Measurements from ENCODE around the gene FRMPD4.
"Not testable (repeated sequence)": the region's sequence is repeated elsewhere in the genome, so short reads cannot be mapped to it uniquely, and the experiment has no call there.

FRMPD4 gene

DNA sequence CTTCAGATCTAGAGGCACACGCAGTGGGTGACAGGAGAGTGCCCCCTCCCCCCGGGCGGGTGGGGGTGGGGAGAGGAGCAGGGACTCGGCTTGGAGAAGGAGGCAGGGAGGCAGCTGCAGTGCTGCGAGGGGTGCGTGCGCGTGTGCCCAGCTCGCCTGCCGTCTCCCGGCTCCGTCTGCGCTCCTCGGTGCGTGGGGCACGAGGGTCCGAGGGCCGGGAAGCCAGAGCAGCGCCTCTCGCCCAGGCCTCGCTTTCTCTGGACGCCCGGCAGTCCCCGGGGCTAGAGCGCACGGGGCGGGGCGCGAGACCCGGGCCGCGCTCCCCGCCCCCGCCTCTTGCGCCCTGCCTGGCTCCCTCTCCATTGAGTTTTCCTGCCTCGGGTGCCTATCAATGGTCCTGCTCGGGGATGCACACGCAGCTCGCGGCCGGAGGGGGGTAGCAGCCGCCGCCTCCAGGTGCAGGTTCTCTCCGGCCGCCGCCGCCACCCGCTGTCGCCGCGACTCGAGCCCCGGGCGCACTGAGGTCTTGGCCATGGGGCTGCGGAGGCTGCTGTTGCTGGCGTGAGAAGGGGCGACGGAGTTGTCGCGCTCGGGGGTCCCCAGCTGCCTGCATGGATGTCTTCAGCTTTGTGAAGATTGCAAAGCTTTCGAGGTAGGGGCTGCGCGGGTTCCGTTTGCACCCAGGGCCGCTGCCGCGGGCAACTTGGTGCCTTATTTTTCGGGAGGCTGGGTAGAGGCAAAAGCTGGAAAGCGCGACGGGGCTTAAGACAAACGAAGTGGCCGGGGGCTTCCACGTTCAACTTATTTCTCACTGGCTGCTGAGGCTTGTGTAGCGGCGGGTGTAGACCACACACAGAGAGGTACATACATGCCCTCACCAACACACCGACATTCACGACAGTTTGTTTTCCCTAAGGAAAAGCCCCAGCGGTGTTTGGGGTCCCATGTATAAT, at the start of gene FRMPD4:
FRMPD4 (plus strand) TSS at position 113 of the 953 bp plus-strand sequence; CDS start at position 612, 499 bp downstream.
- DNase-seq = peak; percentile 36

GRCh38 chrX:12089740-12090139, 48.5 kb upstream of the FRMPD4 start:
- no peak for DNase-seq

DNA sequence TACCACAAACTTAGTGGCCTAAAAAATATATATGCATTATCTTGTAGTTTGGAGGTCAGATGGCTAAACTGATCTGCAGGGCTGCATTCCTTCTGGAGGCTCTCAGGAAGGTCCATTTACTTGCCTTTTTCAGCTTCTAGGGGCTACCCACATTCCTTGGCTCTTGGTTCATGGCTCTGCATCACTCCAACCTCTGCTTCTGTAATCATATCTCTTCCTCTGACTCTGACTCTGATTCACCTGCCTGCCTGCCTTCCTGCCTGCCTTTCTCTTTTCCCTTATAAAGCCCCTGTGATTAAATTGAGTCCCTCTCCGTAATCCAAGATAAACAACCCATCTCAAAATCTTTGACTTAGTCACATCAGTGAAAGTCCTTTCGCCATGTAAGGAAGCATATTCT, 25.0 kb upstream of the FRMPD4 start:
- no peak for DNase-seq

GRCh38 chrX:12115377-12115776, 22.9 kb upstream of the FRMPD4 start:
- DNase-seq = no peak

- DNase-seq = no peak
These were observed 20.1 kb upstream of the FRMPD4 start for GRCh38 chrX:12118134-12118533.

- DNase-seq = no peak
These were observed 10.3 kb upstream of the FRMPD4 start for GRCh38 chrX:12128017-12128416.

- DNase-seq = no peak
These were observed 317 bp upstream of the FRMPD4 start for GRCh38 chrX:12137951-12138360.

GRCh38 chrX:12139934-12140611, 1.8 kb downstream of the FRMPD4 start:
- peak; percentile 36 for DNase-seq

- no peak for DNase-seq
These were observed 3.2 kb downstream of the FRMPD4 start for GRCh38 chrX:12141511-12141910.

DNA sequence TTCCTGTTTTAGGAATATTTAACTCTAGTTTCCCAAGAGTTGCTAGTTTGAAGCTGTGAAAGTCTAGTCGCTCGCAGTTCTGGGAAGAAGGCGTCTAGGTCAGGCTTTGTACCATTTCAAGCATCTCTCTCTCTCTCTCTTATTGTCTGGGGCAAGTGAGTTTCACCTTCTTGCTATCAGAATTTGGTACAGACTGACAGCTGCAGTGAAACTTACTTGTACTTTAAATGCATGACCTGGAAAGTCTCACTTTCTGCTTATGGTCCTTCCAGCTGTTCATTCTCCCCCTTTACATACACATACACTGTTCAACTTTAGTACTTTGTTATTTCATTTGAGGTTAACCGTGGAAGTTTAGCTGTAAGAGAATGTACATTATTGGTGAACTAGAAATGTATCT, 4.4 kb downstream of the FRMPD4 start:
- no peak for DNase-seq

- DNase-seq = no peak
These were observed 7.1 kb downstream of the FRMPD4 start for GRCh38 chrX:12145402-12145801.

GRCh38 chrX:12149670-12150407, 11.6 kb downstream of the FRMPD4 start:
- DNase-seq = no peak

DNA sequence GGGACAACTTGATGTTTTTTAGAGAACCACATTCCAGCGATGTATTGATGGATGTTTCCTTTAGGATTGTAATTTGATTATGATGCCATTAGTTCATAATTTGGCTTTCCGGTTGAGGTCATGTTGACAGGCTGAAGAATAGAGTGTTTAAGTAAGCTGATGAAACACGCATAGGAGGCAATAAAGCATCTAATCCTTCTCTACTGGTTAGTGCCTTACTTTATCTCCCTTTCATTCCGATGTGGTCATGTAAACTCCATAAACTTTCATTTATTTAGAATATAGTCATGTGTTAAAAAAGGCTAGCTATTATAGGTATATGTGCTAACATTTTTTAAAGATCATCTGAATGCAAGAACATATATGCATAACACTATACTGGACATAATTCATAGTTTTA, 15.0 kb downstream of the FRMPD4 start:
- DNase-seq = no peak

DNA sequence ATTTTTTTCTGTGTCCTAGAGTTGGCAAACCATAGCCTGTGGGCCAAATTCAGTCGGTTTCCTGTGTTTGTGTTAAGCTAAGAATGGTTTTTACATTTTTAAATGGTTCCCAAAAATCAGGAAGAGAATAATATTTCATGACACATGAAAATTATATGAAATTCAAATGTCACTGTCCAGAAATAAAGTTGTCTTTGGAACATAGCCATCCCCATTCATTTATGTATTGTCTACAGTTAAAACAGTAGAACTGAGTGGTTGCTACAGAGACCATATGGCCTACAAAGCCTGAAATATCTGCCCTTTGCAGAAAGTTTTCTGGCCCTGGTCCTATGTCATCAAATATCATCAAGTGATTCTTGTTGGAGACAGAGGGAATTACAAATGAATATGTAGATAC, 15.5 kb downstream of the FRMPD4 start:
- DNase-seq = no peak

- DNase-seq = no peak
These were observed 21.5 kb downstream of the FRMPD4 start for GRCh38 chrX:12159799-12160198.

- DNase-seq = no peak
These were observed 24.1 kb downstream of the FRMPD4 start for GRCh38 chrX:12162420-12162819.

DNA sequence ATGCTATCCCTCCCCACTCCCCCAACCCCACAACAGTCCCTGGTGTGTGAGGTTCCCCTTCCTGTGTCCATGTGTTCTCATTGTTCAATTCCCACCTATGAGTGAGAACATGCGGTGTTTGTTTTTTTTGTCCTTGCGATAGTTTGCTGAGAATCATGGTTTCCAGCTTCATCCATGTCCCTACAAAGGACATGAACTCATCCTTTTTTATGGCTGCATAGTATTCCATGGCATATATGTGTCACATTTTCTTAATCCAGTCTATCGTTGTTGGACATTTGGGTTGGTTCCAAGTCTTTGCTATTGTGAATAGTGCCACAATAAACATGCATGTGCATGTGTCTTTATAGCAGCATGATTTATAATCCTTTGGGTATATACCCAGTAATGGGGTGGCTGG, 25.9 kb downstream of the FRMPD4 start:
- not testable (repeated sequence) for DNase-seq

- DNase-seq = no peak
These were observed 32.5 kb downstream of the FRMPD4 start for GRCh38 chrX:12170755-12171154.

GRCh38 chrX:12174358-12174757, 36.1 kb downstream of the FRMPD4 start:
- DNase-seq = no peak

GRCh38 chrX:12197030-12197429, 58.8 kb downstream of the FRMPD4 start:
- no peak for DNase-seq

- DNase-seq = no peak
These were observed 68.1 kb downstream of the FRMPD4 start for GRCh38 chrX:12206413-12206812.

GRCh38 chrX:12210196-12210815, 72.0 kb downstream of the FRMPD4 start:
- DNase-seq = no peak

GRCh38 chrX:12210971-12211370, 72.7 kb downstream of the FRMPD4 start:
- DNase-seq = no peak

Measured in NCI-H748 treated with DMSO at 0.1 percent for 48 hours (cell line).